Ascending aorta (tissue), 2 donors: Measurements from ENCODE around the gene SLC26A4. TPM values are rescaled to one million over a fixed set of nuclear protein-coding genes. Genes with fewer than 3 reads are reported as not detected.

Experiments used
- DNase-seq, 2 donors: peaks; one replicate each; pipeline ENCODE4 v3.0.0-alpha.2; 2019; ENCODE audit warnings: low spot score in 2 of 2
- H3K27ac ChIP-seq, 2 donors: fragments of 200-600 bp; sonication (generic); one replicate each; pipeline ENCODE4 v1.5.1; 2016 to 2017; ENCODE audit warnings: mild to moderate bottlenecking in 1 of 2
- H3K27me3 ChIP-seq: fragments of 200-600 bp; sonication (generic); one replicate; pipeline ENCODE4 v1.5.1; 2017
- H3K36me3 ChIP-seq, 2 donors: fragments of 200-600 bp; sonication (generic); one replicate each; pipeline ENCODE4 v1.5.1; 2016
- H3K4me1 ChIP-seq, 2 donors: fragments of 200-600 bp; sonication (generic); one replicate each; pipeline ENCODE4 v1.5.1; 2016 to 2017; ENCODE audit warnings: mild to moderate bottlenecking in 1 of 2
- H3K4me3 ChIP-seq, 2 donors: fragments of 200-600 bp; sonication (generic); one replicate each; pipeline ENCODE4 v1.5.1; 2016 to 2017; ENCODE audit warnings: mild to moderate bottlenecking in 1 of 2
- H3K9me3 ChIP-seq, 2 donors: fragments of 200-600 bp; sonication (generic); one replicate each; pipeline ENCODE4 v1.5.1; 2016
- CTCF ChIP-seq, 3 experiments: fragments of 200-600 bp in 2 of 3; fragments of 450-650 bp in 1 of 3; sonication (generic) in 2 of 3; IDR thresholded peaks; one replicate each; pipeline ENCODE4 v1.5.1; 2016 to 2019; ENCODE audit warnings: antibody characterized with exemption in 3 of 3, mild to moderate bottlenecking in 1 of 3, moderate library complexity in 1 of 3
- intact Hi-C: fragments of 100-400 bp; cut with DNase I; formaldehyde crosslinking; loops from one replicate; pipeline ENCODE4 v1.15.1; 2023
- total RNA-seq: library from RNA; depleted of rRNA; stranded (reverse); fragments of >200 nt; gene quantifications from one replicate; pipeline ENCODE4 v1.1.0, GENCODE V29; 2016

Gene SLC26A4
- total RNA-seq, result 4.7 TPM

GRCh38 chr7:107660381-107661080 lies at the start of gene SLC26A4:
Gene SLC26A4, plus strand, starts transcription at chr7:107660828. Its CDS starts 814 bp downstream, at chr7:107661642.
- Histone ChIP-seq H3K36me3 (no peaks in the 10 kb centered on the region), H3K27me3 (no peaks in the 10 kb centered on the region), H3K27ac (no peak within 1 kb of the TSS), H3K4me1 (peaks cover 9 to 10% of the 10 kb centered on the region in 2 donors), H3K4me3 (peak within 1 kb of the TSS; percentile 52 to 75), H3K9me3 (no peaks in the 10 kb centered on the region)
- no peak for DNase-seq
- intact Hi-C loops, result loop anchor here (5.0 to 10.0 kb wide), 2 partner anchors 78 to 196 kb away; partner anchors contain the start of gene BCAP29
- no peak for TF ChIP-seq CTCF (IDR thresholded peaks at IDR 0.05)

GRCh38 chr7:107613439-107613838 lies 47.2 kb upstream of the SLC26A4 start:
- Histone ChIP-seq H3K27ac (peak overlapping the region in 1 of 2 donors; percentile 9), H3K4me3 (no peak overlapping the region), H3K4me1 (peaks cover 0 to 25% of the 10 kb centered on the region in 2 donors), H3K27me3 (no peaks in the 10 kb centered on the region), H3K9me3 (no peaks in the 10 kb centered on the region), H3K36me3 (peaks cover 17 to 44% of the 10 kb centered on the region in 2 donors)
- no peak for DNase-seq
- no peak for TF ChIP-seq CTCF (IDR thresholded peaks at IDR 0.05)
- intact Hi-C loops, result no loop called here

GRCh38 chr7:107613948-107614347 lies 46.7 kb upstream of the SLC26A4 start:
- Histone ChIP-seq H3K9me3 (no peaks in the 10 kb centered on the region), H3K27ac (peak overlapping the region; percentile 9 to 16), H3K36me3 (peaks cover 17 to 46% of the 10 kb centered on the region in 2 donors), H3K4me3 (no peak overlapping the region), H3K4me1 (peaks cover 0 to 23% of the 10 kb centered on the region in 2 donors), H3K27me3 (no peaks in the 10 kb centered on the region)
- DNase-seq, result no peak
- intact Hi-C loops, result no loop called here
- no peak for TF ChIP-seq CTCF (IDR thresholded peaks at IDR 0.05)

GRCh38 chr7:107614425-107614824 lies 46.2 kb upstream of the SLC26A4 start:
- H3K27me3 ChIP-seq, result no peaks in the 10 kb centered on the region
- H3K36me3 ChIP-seq, result peaks cover 17 to 46% of the 10 kb centered on the region in 2 donors
- H3K4me3 ChIP-seq, result no peak overlapping the region
- intact Hi-C loops, result no loop called here
- H3K4me1 ChIP-seq, result peaks cover 0 to 18% of the 10 kb centered on the region in 2 donors
- TF ChIP-seq CTCF (IDR thresholded peaks at IDR 0.05), result no peak
- no peak for DNase-seq
- peak overlapping the region in 1 of 2 donors; percentile 16 for H3K27ac ChIP-seq
- H3K9me3 ChIP-seq, result no peaks in the 10 kb centered on the region

- Histone ChIP-seq H3K4me1 (peaks cover 0 to 7% of the 10 kb centered on the region in 2 donors), H3K36me3 (peaks cover 17 to 54% of the 10 kb centered on the region in 2 donors), H3K4me3 (no peak overlapping the region), H3K27ac (peak overlapping the region in 1 of 2 donors; percentile 12), H3K9me3 (no peaks in the 10 kb centered on the region), H3K27me3 (no peaks in the 10 kb centered on the region)
- no peak for TF ChIP-seq CTCF (IDR thresholded peaks at IDR 0.05)
- no peak for DNase-seq
- intact Hi-C loops, result no loop called here
Observed at GRCh38 chr7:107615910-107616680, 44.5 kb upstream of the SLC26A4 start.
